K562 treated with DMSO at 1 percent for 12 hours (cell line): ENCODE results near the gene MORF4L1. TPM values are rescaled to one million over a fixed set of nuclear protein-coding genes. Genes with fewer than 3 reads are reported as not detected.

Source experiments
- total RNA-seq: library from RNA; unstranded; fragments of 300-600 nt; gene quantifications from 2 replicates; pipeline ENCODE4 v1.2.3, GENCODE V29; 2022; ENCODE audit not compliant: insufficient read depth

The MORF4L1 gene
- total RNA-seq: 182 and 258 TPM in 2 replicates

GRCh38 chr15:78872155-78872971, at the start of gene MORF4L1:
MORF4L1 (plus strand) TSS chr15:78872890; CDS start chr15:78873018, 128 bp downstream.

GRCh38 chr15:78944669-78945407, 72.1 kb downstream of the MORF4L1 start, which contains the start of gene CTSH:
CTSH (minus strand) TSS chr15:78945046; CDS start chr15:78944981, 65 bp downstream.

Other genes starting within 250 kb of the MORF4L1 start
- not detected in 2 replicates for gene CHRNB4, start 231.7 kb upstream of the MORF4L1 start, total RNA-seq
- not detected in 2 replicates for gene ADAMTS7, start 61.4 kb upstream of the MORF4L1 start, total RNA-seq
- 136 and 161 TPM in 2 replicates for gene CTSH, start 72.2 kb downstream of the MORF4L1 start, total RNA-seq
- gene RASGRF1, start 217.9 kb downstream of the MORF4L1 start, total RNA-seq: not detected in 2 replicates